Measurements from ENCODE around the gene MRPL11. TPM values are rescaled to one million over a fixed set of nuclear protein-coding genes. Genes with fewer than 3 reads are reported as not detected.

The MRPL11 gene
- total and polyA plus RNA-seq, 2 experiments from 2014 or later = 139 to 237 TPM

- Mint-ChIP-seq H3K27ac (no peak overlapping the region), H3K27me3 (ENCODE audit: insufficient read depth, low read depth, poor library complexity) (peaks cover 26% of the 10 kb centered on the region), H3K4me3 (no peak overlapping the region; the same call in 2 of the 3 replicates), H3K9me3 (no peaks in the 10 kb centered on the region; the same call in 2 of the 3 replicates), H3K36me3 (ENCODE audit: low read depth) (peaks cover 2% of the 10 kb centered on the region; the same call in 1 of the 3 replicates), H3K4me1 (peaks cover 72% of the 10 kb centered on the region)
- Histone ChIP-seq H3K27ac (ENCODE audit: low read depth) (0 out of 2 replicates have a peak overlapping the region, but pooled peaks have one; percentile 98), H3K27me3 (ENCODE audit: insufficient read depth) (peaks cover 17% of the 10 kb centered on the region), H4K20me1 (replicated peaks; ENCODE audit: insufficient read depth) (peaks cover 6% of the 10 kb centered on the region; the same call in 1 of the 2 replicates), H2AFZ (no peak overlapping the region), H3K9me2 (ENCODE audit: insufficient read depth) (no peaks in the 10 kb centered on the region), H3K4me2 (peak overlapping the region; percentile 72), H3F3A (replicated peaks; ENCODE audit: low read depth) (peaks cover 31% of the 10 kb centered on the region), H3K36me3 (ENCODE audit: insufficient read depth) (no peaks in the 10 kb centered on the region), H3K4me1 (ENCODE audit: insufficient read depth) (peaks cover 60% of the 10 kb centered on the region), H3K79me2 (replicated peaks; ENCODE audit: insufficient read depth) (peaks cover 9% of the 10 kb centered on the region; the same call in 1 of the 2 replicates), H3K4me3 (no peak overlapping the region)
- DNase-seq (ENCODE audit: low spot score) = no peak
- ATAC-seq = no peak
- no peak for TF ChIP-seq JUNB (IDR thresholded peaks at IDR 0.05; ENCODE audit: unreplicated experiment)
- no peak for TF ChIP-seq EZH2phosphoT487 (IDR thresholded peaks at IDR 0.05; ENCODE audit: unreplicated experiment)
- TF ChIP-seq, protein P1, sequence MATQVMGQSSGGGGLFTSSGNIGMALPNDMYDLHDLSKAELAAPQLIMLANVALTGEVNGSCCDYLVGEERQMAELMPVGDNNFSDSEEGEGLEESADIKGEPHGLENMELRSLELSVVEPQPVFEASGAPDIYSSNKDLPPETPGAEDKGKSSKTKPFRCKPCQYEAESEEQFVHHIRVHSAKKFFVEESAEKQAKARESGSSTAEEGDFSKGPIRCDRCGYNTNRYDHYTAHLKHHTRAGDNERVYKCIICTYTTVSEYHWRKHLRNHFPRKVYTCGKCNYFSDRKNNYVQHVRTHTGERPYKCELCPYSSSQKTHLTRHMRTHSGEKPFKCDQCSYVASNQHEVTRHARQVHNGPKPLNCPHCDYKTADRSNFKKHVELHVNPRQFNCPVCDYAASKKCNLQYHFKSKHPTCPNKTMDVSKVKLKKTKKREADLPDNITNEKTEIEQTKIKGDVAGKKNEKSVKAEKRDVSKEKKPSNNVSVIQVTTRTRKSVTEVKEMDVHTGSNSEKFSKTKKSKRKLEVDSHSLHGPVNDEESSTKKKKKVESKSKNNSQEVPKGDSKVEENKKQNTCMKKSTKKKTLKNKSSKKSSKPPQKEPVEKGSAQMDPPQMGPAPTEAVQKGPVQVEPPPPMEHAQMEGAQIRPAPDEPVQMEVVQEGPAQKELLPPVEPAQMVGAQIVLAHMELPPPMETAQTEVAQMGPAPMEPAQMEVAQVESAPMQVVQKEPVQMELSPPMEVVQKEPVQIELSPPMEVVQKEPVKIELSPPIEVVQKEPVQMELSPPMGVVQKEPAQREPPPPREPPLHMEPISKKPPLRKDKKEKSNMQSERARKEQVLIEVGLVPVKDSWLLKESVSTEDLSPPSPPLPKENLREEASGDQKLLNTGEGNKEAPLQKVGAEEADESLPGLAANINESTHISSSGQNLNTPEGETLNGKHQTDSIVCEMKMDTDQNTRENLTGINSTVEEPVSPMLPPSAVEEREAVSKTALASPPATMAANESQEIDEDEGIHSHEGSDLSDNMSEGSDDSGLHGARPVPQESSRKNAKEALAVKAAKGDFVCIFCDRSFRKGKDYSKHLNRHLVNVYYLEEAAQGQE (IDR thresholded peaks at IDR 0.05; ENCODE audit: unreplicated experiment) = no peak
- TF ChIP-seq NANOG (IDR thresholded peaks at IDR 0.05; ENCODE audit: borderline replicate concordance) = no peak
- no peak for TF ChIP-seq POLR2AphosphoS5 (IDR thresholded peaks at IDR 0.05; ENCODE audit: low read depth)
- no peak for TF ChIP-seq CTCF (conservative IDR thresholded peaks at IDR 0.05; ENCODE audit: low read depth in 2 of 2)
- TF ChIP-seq, protein P2, sequence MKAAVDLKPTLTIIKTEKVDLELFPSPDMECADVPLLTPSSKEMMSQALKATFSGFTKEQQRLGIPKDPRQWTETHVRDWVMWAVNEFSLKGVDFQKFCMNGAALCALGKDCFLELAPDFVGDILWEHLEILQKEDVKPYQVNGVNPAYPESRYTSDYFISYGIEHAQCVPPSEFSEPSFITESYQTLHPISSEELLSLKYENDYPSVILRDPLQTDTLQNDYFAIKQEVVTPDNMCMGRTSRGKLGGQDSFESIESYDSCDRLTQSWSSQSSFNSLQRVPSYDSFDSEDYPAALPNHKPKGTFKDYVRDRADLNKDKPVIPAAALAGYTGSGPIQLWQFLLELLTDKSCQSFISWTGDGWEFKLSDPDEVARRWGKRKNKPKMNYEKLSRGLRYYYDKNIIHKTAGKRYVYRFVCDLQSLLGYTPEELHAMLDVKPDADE (IDR thresholded peaks at IDR 0.05) = no peak
- TF ChIP-seq STAT1 (IDR thresholded peaks at IDR 0.05; ENCODE audit: unreplicated experiment) = no peak
- no peak for TF ChIP-seq ZNF331 (CRISPR knock-in tag; IDR thresholded peaks at IDR 0.05; ENCODE audit: low read depth)
- TF ChIP-seq ZNF114 (CRISPR knock-in tag; IDR thresholded peaks at IDR 0.05) = no peak
- TF ChIP-seq EZH2 (IDR thresholded peaks at IDR 0.05; ENCODE audit: low read depth, unreplicated experiment) = no peak
- TF ChIP-seq ZNF462 (CRISPR knock-in tag; IDR thresholded peaks at IDR 0.05) = no peak
- no peak for TF ChIP-seq CREB1 (CRISPR knock-in tag; IDR thresholded peaks at IDR 0.05; ENCODE audit: low read depth)
Measured at GRCh38 chr11:66415423-66415822, 23.2 kb downstream of the MRPL11 start.

All from GM23338 (cell line).